WI38 (cell line): ENCODE data around the gene STEAP3.

Experiments used
- H3K4me3 ChIP-seq: 2 replicates; pipeline ENCODE4 v1.5.1; 2011; ENCODE audit warnings: low read depth, mild to moderate bottlenecking, control low read depth, low read length
- CTCF ChIP-seq: IDR thresholded peaks from 2 replicates; pipeline ENCODE4 v1.5.1; 2012; ENCODE audit warnings: low read depth, mild to moderate bottlenecking, control low read depth, low read length

STEAP3 gene

GRCh38 chr2:119289093-119289492, 65.5 kb downstream of the STEAP3 start:
- TF ChIP-seq CTCF, result no peak
- no peak overlapping the region for H3K4me3 ChIP-seq

- H3K4me3 ChIP-seq, result no peak overlapping the region
- no peak for TF ChIP-seq CTCF
These were observed 66.0 kb downstream of the STEAP3 start for GRCh38 chr2:119289642-119290041.

GRCh38 chr2:119290859-119291587, 67.4 kb downstream of the STEAP3 start:
- H3K4me3 ChIP-seq, result no peak overlapping the region
- peak; percentile 43 for TF ChIP-seq CTCF

GRCh38 chr2:119291588-119292167, 68.0 kb downstream of the STEAP3 start:
- no peak for TF ChIP-seq CTCF
- H3K4me3 ChIP-seq, result no peak overlapping the region

- H3K4me3 ChIP-seq, result no peak overlapping the region
- no peak for TF ChIP-seq CTCF
These were observed 68.6 kb downstream of the STEAP3 start for GRCh38 chr2:119292226-119292625.

GRCh38 chr2:119293254-119293653, 69.6 kb downstream of the STEAP3 start:
- TF ChIP-seq CTCF, result no peak
- H3K4me3 ChIP-seq, result no peak overlapping the region

GRCh38 chr2:119293900-119294299, 70.3 kb downstream of the STEAP3 start:
- TF ChIP-seq CTCF, result no peak
- H3K4me3 ChIP-seq, result no peak overlapping the region
